Stimulated activated CD4-positive, alpha-beta T cell treated with anti-CD3 and anti-CD28 coated beads, Interleukin-12 subunit alpha, Interleukin-12 subunit beta, amount 100 ng/mL, for 48 hours (primary cell): ENCODE measurements around the gene CNNM1.

Source experiments
- DNase-seq, 3 donors: peaks; one replicate each; pipeline ENCODE4 v3.0.0-alpha.2; 2020; ENCODE audit warnings: low read depth in 2 of 3, low spot score in 1 of 3

CNNM1 gene

DNA sequence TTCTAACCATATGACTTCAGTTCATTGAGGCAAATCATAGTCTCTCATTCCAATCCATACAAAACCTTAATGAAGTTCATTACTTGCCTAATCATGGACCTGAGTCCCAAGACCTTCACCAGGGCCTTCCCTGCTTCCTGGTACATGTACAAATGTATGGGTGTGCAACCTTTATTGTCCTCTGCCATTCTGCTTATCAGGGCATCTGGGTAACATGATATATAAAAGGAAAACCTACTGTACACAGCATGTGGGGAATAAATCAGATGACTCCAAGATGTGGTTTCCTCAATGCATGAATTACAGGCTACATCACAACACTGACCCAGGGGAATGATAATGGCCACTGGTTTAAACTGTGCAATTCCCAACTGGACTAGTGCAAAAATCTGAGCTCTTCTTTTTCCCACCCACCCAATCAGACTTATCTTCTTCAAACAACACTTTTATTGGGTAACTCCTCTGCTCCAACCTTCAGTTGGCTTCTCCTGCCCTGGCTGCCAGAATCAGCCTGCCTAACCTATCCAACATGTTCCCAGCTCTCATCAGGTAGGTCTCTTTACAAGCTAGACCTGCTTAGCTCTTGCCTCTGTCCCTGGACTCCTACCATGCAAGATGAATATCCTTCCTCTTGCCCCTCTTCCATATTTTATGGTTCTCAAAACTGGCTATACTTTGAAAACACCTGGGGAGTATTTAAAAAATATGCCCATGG is 89.9 kb downstream of the CNNM1 start:
- DNase-seq: no peak

DNA sequence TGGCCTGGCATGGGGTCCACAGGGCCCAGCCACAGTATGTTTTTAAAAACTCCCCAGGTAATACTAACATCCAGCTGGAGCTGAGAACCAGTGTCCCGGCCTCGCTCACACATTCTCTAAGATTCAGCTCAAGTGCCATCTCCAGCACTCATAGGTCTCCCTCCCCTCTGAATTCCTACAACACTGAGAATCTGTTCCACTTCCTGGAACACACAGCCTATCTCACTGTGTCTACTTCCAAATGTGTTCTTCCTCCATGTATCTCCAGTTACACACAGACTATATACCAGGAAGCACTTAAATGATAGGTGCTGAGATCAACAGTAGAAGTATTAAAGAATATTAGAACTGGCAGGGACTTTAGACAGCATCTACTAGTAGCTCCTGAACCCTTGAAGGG is 90.5 kb downstream of the CNNM1 start:
- DNase-seq: no peak

DNA sequence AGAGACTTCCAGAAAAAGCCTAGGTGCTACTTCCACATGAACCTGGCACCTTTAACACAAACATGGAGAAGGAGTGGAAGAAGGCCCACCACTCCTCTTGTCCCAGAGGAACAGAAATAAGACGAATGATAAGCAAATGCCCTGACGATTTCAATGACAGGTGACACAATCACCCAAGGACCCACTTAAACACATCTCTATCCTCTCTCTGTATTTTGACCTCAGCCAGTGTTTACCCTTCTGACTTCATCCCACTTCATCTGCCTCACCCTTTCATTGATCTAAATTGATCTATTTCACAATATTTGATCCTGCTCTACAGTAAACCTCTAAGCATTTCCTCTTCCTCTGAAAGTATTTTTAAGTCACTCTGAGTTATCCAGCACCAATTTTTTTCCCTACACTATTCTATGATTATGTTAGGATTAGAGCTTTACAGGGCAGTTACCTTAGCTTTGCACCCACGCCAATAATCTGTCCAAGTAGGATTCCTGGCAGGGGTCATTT is 92.1 kb downstream of the CNNM1 start:
- DNase-seq: no peak

DNA sequence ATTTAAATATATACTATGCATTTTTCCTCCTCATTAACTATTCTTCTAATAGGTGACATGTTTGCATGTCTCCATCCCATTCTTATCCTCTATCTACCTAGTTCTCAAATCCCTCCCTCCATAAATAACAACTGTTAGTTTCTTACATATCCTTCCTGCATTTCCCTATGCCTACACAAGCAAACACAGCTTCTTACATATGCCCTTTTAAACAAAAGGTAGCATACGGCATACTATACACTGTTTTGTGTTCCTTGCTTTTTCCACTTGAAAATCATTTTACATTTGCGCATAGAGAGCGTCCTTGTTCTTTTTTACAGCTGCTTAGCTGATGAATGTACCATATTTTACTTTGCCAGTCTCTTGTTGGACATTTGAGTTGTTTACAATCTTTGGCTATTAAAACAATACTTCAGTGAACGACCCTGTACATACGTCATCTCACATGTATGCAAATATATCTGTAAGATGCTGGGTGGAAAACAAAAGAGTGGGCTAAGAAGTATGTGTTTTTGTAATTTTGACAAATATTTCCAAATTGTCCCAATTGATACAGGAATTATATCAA is 93.5 kb downstream of the CNNM1 start:
- no peak for DNase-seq

DNA sequence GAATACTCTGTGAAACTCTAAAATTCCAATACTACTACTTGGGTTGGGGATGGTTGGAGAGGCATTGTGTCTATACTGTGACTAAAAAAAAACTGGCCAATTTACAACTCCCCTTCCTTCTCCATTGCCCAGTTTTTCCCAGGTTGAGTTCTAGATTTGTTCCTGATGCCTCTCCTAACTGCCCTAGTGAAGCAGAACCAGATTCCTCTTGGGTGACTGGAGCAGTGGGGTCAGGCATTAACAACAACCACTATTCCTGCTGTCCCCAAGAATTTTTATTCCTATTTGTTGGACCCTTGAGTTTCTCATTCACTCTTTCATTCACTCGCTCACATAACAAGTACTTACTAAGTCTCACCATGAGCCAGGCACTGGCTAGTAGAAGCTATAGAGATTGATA is 95.5 kb downstream of the CNNM1 start:
- no peak for DNase-seq

DNA sequence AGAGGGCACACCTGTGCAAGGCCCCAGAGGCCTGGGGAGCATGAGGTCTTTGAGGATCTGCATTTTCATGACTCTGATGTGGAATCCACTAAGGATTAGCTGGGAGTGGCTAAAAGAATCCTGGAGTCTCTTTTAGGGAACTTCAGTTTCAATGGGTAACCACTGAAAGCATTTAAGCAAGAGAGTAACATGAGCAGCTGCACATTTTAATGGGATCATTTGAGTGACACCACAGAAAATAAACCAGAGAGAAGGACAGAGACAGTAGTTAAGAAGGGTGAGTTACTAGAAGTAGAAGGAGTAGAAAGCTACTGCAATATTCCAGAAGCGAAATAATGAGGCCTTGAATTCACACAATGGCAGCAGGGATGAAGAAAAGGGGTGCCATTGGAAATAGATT is 96.0 kb downstream of the CNNM1 start:
- DNase-seq: no peak

DNA sequence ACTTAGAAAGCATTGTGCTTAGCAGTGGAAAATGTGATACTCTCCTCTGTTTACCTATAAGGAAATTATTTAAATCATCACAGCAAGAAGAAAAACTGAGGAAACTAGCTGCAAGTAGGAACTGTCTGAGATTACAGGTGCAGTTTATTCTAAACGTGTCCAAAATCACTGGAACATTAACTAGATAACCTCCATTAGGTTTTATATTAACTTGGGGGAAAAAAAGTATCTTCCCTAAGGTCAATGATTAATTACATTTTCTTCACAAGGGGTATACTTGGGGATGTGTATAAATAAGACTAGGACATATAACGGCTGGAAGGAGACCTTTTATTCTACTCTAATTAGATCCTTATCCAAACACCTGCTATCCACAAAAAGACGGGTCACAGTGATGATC is 97.5 kb downstream of the CNNM1 start:
- no peak for DNase-seq

DNA sequence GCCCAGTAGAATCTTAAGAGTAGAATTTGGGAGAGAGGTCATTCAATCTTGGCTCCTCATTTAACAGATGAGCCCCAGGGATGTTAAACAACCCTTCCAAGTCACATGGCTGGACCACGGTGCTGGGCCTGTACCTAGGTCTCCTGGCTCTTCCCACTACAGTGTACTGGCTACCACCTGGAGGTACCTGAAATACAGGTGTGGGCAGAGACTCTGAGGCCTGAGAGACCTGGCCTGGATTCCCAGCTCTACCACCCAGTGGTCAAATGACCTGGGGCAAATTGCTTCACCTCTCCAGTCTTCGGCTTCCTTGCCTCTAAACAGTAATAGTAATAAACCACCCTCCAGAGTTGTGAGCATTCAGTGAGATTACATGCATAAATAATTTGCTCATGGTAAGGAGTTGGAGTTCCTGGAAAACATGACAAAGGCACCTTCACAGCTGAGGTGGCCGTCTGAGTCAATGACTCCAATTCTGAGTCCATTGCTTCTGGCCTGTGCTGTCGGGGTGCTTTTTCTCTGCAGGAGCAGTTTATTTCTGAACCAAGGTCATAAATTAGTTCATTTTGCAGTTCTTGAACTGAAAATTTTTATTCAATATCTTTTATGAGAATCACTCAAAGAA is 98.5 kb downstream of the CNNM1 start:
- DNase-seq: no peak

DNA sequence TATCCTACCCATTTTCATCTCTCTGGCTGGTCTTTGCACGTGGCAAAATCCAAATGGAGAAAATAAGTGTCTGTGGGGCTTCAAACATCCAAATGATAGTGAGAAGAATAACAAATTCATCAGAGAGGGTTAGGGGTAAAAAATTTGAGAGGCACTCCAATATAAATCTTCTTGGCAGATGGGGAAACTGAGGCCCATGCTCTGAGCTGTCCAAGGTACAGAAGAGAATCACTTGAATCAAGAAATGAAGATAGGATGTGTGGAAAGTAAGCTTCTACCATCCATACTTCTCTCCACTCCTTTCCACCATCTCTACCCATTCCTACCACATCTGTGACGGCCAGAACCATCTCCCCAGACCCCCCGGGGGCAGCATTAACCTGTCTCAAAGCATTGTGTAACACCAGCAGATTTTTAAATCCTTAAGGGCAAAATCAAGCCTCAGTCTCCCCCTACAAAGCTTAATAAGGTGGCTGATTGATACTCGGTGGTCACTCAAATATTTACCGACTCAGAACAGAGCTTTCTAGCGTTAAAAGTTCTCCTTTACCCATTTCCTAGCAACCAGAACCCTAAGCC is 100.5 kb downstream of the CNNM1 start:
- no peak for DNase-seq

DNA sequence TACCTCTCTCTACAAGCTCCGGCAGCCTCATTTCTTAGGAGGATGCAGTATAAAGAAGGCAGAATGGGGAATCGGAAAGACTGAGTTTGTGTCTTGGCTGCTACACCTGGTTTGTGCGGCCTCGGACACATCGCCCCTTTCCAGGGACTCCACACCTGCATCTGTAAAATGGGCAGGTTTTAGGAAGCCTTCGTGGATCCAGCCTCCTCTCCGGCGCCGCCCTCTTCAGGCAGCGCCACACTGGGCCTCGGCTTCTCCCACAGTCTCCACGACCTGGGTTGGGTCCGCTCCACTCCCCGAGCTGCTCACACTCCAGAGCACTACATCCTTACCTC is 100.9 kb downstream of the CNNM1 start:
- DNase-seq: peak in 1 of 3 donors; percentile 3

DNA sequence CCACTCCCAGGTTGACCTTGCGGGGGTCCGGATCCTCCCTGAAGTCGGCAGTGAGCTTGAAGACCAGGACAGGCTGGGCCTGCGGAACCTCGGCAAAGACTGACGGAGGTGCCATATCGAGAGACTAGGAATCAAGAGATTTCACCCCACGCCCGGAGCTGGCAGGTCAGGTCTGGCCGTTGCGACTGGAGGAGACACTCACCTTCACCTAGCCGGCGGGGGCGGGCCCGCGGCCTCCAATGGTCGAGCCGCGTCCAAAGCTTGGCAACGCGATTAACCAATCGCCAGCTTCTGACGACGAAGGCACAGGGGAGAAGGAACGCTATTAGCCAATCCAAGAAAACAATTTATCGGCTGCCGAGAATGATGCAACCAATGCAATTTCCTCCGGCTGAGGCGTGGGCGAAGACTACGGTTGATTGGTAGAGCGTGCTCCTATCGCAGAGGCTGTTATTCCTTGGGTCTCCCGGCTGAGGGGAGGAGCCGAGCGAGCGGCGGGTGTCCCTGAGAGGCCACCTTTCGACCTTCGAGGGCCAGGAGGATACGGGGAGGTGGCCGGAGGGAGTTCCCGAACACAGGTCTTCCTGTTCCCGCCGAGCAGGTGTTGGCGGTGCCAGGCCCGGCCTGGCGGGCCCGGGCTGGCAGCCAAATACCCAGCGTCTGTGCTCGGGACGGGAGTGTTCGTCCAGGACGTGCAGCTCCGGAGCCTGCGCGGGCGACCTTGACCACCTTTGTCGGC is 101.5 kb downstream of the CNNM1 start, which contains the start of gene GOT1:
Gene GOT1, minus strand, starts transcription at position 174 of the 739 bp plus-strand sequence. Its CDS starts 59 bp downstream, at position 115.
- DNase-seq: peak; percentile 90 to 93 (median 92)

DNA sequence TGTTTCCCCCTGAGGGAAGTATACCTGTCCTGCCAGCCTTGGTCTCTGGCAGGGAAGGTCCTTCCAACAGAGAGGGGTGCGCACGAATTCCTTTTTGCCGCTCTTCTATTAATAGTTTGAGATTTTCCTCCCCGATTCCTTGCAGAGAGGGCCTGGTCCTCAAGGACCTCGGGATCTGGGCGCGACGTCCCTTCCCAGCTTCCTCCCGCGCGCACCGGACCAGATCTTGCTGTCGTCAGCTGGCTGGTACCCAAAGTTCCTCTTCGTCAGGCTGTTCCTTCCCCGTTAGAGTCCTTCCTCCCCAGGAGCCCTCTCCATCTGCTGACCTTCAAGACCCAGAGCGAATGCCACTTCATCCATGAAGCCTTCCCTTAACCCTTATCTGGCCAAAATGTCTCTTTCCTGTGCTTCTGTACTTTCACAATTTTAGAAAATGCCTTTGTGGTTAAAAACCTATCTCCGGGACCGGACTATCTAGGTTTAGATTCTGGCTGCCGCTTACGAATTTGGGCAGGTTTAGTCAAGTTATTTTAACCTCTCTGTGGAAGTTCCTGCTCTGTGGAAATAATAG is 102.1 kb downstream of the CNNM1 start:
- peak in 1 of 3 donors; percentile 16 for DNase-seq

DNA sequence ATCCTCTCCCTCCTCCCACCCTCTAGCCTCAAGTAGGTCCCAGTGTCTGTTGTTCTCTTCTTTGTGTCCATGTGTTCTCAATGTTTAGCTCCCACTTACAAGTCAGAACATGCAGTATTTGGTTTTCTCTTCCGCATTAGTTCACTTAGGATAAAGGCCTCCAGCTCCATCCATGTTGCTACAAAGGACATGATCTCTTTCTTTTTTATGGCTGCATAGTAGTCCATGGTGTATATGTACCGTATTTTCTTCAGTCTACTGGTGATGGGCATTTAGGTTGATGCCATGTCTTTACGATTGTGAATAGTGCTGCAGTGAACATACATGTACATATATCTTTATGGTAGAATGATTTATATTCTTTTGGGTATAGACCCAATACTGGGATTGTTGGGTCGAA is 102.9 kb downstream of the CNNM1 start:
- no peak for DNase-seq

DNA sequence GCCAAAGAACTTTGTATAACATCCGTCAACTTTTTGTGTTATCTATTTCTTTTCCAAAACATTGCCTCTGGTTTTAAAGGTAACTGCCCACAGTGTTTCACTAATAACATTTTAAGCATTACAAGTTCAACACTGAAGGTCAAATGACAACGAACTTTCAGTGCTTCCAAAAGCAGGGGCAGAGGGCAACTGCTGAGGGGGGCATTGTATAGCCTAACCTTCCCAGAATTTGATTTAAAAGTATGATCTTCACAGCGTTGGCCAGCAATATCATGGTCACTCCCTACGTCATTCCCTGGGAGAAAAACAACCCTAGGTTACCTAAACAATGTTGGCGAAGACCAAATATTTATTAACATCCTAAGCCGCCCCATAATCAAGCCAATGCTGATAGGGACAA is 103.7 kb downstream of the CNNM1 start:
- DNase-seq: no peak

DNA sequence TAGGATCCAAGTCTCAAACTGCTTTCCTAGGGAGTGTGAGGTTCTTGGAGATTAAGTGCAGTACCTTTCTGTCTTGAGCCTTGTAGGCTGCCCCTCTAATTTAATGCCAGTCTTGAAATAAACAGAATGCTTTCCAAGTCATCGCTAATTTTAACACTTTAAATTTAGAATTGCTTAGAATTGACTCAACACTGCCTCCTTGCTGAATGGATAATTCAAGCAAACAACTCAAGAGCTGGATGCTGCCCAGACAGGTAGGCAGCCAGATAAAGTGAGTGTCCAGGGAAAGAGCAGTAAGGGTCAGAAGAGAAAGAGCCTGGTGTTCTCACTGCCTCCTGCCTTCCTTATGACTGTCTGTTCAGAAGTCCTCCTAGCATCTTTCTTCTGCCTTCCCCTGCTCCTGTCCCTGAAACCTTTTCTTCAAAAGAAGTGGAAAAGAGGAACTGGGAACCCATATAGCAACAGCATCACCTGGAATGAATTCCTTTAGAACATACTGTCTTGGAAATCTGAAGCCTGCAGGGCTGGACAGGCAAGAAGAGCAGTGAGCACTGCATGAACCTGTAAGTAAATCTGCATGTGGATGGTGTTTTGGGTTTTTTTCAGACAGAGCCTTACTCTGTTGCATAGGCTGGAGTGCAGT is 104.3 kb downstream of the CNNM1 start:
- DNase-seq: no peak

DNA sequence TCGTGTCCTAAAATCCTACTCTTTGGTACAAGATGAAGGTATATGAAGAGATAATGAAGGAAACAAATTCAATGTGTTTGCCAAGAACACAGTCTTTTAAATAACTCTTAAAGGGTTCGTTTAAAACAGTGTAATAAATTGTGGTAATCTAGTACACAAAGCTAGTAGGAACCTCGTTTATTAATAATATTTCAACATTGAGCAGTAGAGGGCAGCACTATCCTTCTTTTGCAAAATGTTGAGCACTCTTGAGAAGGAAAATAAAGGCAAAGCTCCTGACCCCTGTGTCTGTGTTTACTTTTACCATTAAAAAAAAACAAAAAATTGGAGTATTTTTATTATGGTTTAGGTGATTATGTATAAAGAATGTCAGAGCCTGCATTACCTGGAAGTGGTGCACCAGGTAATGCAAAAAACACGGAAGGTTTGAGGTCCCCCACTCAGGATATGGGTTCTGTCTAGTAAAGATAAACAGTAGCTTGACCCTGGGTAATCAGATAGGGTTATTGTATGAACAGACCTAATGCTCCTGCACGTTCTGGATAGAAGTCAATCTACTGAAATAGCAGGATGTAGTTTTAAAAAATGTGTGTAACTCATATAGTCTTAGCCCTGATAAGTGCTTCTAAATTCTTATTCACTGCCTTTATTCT is 107.0 kb downstream of the CNNM1 start:
- peak in 1 of 3 donors; percentile 14 for DNase-seq

DNA sequence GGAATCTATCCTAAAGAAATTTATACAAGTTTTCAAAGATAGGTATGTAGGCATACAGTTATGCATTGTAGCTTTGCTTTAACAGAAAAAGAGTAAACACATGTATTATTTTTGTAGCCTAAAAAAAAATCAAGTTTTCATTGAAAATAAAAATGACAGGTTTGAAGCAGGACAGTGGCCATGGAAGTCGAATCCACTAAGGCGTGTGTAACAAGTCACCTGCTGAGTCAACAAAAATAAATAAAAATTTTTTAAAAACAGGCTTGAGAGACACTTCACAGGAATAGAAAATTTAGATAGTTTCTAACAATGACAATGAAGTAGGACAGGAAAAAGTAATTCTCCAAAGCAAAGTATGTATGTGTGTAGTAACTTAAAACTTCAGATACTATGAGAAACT is 109.7 kb downstream of the CNNM1 start:
- no peak for DNase-seq

DNA sequence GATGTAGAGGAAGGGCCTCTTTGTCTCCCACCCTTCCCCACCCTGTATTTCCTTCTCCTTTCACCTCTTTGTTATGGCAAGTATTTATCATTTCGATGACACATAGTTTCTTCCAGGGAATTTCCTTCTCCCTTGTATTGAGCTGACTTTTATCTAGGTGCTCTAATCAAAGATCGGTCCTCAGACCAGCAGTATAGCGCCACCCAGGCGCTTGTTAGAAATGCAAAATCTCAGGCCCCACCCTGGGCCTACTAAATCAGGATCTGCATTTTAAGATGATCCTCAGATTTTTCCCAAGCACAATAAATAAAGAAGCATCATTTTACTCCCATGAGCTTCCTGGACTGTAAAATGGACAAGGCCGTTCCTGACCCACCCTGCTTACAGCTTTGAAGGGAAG is 113.2 kb downstream of the CNNM1 start:
- DNase-seq: no peak

DNA sequence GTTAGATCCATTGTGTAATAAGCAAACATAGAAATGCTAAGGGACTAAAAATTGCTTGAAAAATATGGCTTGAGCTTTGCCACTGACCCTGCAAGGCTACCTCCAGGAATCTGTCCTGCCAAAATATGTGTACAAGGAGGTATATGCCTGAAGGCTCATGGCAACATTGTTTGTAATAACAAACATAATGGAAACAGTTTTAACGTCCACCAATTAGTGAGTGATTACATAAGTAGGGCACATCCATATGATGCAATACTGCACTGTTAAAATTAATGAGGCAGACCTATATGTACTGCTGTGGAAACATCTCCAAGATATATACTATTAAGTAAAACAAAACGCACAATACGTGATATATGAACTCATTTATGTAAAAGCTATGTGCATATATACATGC is 114.3 kb downstream of the CNNM1 start:
- no peak for DNase-seq
